ENCODE results near the gene DRD4. TPM values are rescaled to one million over a fixed set of nuclear protein-coding genes. Genes with fewer than 3 reads are reported as not detected.
A peak's percentile ranks its signal among the peaks of the same experiment; 100 is the strongest.

Gene DRD4
- total RNA-seq, 1 donor from 2014 or later = 0.22 TPM

DNA sequence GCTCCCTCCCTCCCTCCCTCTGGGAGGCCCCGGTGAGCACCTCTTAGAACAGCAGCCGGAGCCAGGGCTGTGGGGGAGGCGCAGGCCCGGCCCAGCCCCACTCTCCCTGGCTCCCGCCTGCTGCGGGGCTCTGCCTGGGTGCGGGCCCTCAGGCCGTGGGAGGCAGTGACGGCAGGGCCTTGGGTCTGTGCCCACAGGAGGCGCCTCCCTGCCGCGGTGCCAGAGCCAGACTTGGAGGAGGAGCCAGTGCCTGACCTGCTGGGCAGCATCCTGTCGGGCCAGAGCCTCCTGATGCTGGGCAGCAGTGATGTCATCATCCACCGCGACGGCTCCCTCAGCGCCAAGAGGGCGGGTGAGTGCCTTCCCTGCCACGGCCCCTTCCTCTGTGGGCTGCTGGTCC is 30.8 kb upstream of the DRD4 start:
- Histone ChIP-seq H3K9me3 (replicated peaks) (no peaks in the 10 kb centered on the region), H3K27me3 (ENCODE audit: low read depth) (no peaks in the 10 kb centered on the region), H3K36me3 (peaks cover 100% of the 10 kb centered on the region), H3K4me1 (peaks cover 25% of the 10 kb centered on the region), H3K4me3 (no peak overlapping the region), H3K27ac (replicated peaks) (peak overlapping the region; percentile 72)
- intact Hi-C loops (cut with micrococcal nuclease) = no loop called here
- TF ChIP-seq, protein P1, sequence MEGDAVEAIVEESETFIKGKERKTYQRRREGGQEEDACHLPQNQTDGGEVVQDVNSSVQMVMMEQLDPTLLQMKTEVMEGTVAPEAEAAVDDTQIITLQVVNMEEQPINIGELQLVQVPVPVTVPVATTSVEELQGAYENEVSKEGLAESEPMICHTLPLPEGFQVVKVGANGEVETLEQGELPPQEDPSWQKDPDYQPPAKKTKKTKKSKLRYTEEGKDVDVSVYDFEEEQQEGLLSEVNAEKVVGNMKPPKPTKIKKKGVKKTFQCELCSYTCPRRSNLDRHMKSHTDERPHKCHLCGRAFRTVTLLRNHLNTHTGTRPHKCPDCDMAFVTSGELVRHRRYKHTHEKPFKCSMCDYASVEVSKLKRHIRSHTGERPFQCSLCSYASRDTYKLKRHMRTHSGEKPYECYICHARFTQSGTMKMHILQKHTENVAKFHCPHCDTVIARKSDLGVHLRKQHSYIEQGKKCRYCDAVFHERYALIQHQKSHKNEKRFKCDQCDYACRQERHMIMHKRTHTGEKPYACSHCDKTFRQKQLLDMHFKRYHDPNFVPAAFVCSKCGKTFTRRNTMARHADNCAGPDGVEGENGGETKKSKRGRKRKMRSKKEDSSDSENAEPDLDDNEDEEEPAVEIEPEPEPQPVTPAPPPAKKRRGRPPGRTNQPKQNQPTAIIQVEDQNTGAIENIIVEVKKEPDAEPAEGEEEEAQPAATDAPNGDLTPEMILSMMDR (IDR thresholded peaks at IDR 0.05; ENCODE audit: borderline replicate concordance) = no peak
- DNase-seq = peak; percentile 77

DNA sequence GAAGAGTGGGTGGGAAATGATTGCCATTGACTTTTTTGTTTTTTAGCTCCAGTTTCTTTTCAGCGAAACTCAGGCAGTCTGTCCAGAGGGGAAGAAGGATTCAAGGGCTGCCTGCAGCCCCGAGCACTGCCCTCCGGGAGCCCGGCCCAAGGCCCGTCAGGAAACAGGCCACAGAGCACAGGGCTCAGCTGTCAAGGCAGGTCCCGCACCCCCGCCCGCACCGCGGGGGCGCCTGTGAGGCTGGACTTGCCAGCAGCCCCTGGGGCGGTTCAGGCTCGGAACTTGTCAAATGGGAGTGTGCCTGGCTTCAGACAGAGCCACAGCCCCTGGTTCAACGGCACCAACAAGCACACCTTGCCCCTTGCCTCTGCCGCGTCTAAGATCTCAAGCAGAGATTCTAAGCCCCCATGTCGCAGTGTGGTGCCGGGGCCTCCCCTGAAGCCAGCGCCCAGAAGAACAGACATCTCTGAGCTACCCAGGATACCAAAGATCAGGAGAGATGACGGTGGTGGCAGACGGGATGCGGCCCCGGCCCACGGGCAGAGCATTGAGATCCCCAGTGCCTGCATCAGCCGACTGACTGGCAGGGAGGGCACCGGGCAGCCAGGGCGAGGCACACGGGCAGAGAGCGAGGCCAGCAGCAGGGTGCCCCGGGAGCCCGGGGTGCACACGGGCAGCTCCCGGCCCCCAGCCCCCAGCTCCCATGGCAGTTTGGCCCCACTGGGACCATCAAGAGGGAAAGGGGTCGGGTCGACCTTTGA is 29.9 kb upstream of the DRD4 start:
- peaks cover 100% of the 10 kb centered on the region for H3K36me3 ChIP-seq
- intact Hi-C loops (cut with micrococcal nuclease) = no loop called here
- H3K4me3 ChIP-seq = no peak overlapping the region
- no peaks in the 10 kb centered on the region for H3K9me3 ChIP-seq (replicated peaks)
- no peak for DNase-seq
- H3K27me3 ChIP-seq (ENCODE audit: low read depth) = no peaks in the 10 kb centered on the region
- H3K27ac ChIP-seq (replicated peaks) = no peak overlapping the region
- peaks cover 29% of the 10 kb centered on the region for H3K4me1 ChIP-seq
- TF ChIP-seq, protein P1 (IDR thresholded peaks at IDR 0.05; ENCODE audit: borderline replicate concordance) = no peak

DNA sequence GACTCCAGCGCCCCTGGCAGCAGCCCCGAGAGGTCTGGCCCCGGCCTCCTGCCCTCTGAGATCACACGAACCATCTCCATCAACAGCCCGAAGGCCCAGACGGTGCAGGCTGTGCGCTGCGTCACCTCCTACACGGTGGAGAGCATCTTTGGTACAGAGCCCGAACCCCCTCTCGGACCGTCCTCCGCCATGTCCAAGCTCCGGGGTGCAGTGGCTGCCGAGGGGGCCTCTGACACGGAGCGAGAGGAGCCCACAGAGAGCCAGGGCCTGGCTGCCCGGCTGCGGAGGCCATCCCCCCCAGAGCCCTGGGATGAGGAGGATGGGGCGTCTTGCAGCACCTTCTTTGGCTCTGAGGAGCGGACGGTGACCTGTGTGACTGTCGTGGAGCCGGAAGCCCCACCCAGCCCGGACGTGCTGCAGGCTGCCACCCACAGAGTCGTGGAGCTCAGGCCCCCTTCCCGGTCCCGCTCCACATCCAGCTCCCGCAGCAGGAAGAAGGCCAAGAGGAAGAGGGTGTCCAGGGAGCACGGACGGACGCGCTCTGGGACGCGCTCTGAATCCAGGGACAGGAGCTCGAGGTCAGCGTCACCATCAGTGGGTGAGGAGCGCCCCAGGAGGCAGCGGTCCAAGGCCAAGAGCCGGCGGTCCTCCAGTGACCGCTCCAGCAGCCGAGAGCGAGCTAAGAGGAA is 29.0 kb upstream of the DRD4 start:
- DNase-seq = no peak
- intact Hi-C loops (cut with micrococcal nuclease) = no loop called here
- Histone ChIP-seq H3K9me3 (replicated peaks) (no peaks in the 10 kb centered on the region), H3K27ac (replicated peaks) (peak overlapping the region; percentile 65), H3K4me3 (peak overlapping the region; percentile 17), H3K27me3 (ENCODE audit: low read depth) (no peaks in the 10 kb centered on the region), H3K4me1 (peaks cover 37% of the 10 kb centered on the region), H3K36me3 (peaks cover 100% of the 10 kb centered on the region)
- TF ChIP-seq, protein P1 (IDR thresholded peaks at IDR 0.05; ENCODE audit: borderline replicate concordance) = no peak

DNA sequence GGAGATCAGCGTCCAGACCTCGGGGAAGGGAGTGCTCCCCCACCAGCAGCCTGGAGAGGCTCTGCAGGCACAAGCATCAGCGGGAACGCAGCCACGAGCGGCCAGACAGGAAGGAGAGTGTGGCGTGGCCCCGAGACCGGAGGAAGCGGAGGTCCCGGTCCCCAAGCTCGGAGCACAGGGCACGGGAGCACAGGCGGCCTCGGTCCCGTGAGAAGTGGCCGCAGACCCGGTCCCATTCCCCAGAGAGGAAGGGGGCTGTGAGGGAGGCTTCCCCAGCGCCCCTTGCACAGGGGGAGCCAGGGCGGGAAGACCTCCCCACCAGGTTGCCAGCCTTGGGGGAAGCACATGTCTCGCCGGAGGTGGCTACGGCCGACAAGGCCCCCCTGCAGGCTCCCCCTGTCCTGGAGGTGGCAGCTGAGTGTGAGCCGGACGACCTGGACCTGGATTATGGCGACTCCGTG is 28.2 kb upstream of the DRD4 start:
- peak overlapping the region; percentile 65 for H3K27ac ChIP-seq (replicated peaks)
- no peaks in the 10 kb centered on the region for H3K27me3 ChIP-seq (ENCODE audit: low read depth)
- TF ChIP-seq, protein P1 (IDR thresholded peaks at IDR 0.05; ENCODE audit: borderline replicate concordance) = no peak
- DNase-seq = no peak
- H3K4me1 ChIP-seq = peaks cover 44% of the 10 kb centered on the region
- H3K4me3 ChIP-seq = peak overlapping the region; percentile 17
- intact Hi-C loops (cut with micrococcal nuclease) = no loop called here
- peaks cover 95% of the 10 kb centered on the region for H3K36me3 ChIP-seq
- no peaks in the 10 kb centered on the region for H3K9me3 ChIP-seq (replicated peaks)

DNA sequence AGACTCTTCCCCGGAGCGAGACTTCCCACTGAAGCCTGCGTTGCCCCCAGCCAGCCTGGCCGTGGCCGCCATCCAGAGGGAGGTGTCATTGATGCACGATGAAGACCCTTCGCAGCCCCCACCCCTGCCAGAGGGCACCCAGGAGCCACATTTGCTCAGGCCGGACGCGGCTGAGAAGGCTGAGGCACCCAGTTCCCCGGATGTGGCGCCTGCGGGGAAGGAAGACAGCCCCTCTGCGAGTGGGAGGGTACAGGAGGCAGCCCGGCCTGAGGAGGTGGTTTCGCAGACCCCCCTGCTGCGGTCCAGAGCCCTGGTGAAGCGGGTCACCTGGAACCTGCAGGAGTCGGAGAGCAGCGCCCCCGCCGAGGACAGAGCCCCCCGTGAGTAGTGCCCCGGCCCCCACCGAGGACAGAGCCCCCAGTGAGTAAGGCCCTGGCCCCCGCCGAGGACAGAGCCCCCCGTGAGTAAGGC is 27.7 kb upstream of the DRD4 start:
- Histone ChIP-seq H3K27ac (replicated peaks) (peak overlapping the region; percentile 65), H3K4me1 (peaks cover 49% of the 10 kb centered on the region), H3K27me3 (ENCODE audit: low read depth) (no peaks in the 10 kb centered on the region), H3K9me3 (replicated peaks) (no peaks in the 10 kb centered on the region), H3K4me3 (no peak overlapping the region), H3K36me3 (peaks cover 91% of the 10 kb centered on the region)
- TF ChIP-seq, protein P1 (IDR thresholded peaks at IDR 0.05; ENCODE audit: borderline replicate concordance) = no peak
- intact Hi-C loops (cut with micrococcal nuclease) = no loop called here
- DNase-seq = no peak
